Stimulated activated CD8-positive, alpha-beta memory T cell treated with anti-CD3 and anti-CD28 coated beads, Interleukin-7, amount 100 ng/mL, for 24 hours (primary cell): ENCODE results near the gene PDE5A.
"Not testable (repeated sequence)": the region's sequence is repeated elsewhere in the genome, so short reads cannot be mapped to it uniquely, and the experiment has no call there.

ENCODE experiments used
- DNase-seq: peaks from one replicate; pipeline ENCODE4 v3.0.0-alpha.2; 2020; ENCODE audit warnings: low read depth

The PDE5A gene

GRCh38 chr4:119628281-119629141 is at the start of gene PDE5A:
PDE5A (minus strand) TSS chr4:119628804; CDS start chr4:119628671, 133 bp downstream.
- DNase-seq: peak; percentile 47

GRCh38 chr4:119676101-119676500 is 47.5 kb upstream of the PDE5A start:
- DNase-seq: no peak

- DNase-seq: no peak
These were observed 46.8 kb upstream of the PDE5A start for GRCh38 chr4:119675391-119675790.

GRCh38 chr4:119672938-119673337 is 44.3 kb upstream of the PDE5A start:
- DNase-seq: no peak

GRCh38 chr4:119672086-119672485 is 43.5 kb upstream of the PDE5A start:
- DNase-seq: no peak

DNA sequence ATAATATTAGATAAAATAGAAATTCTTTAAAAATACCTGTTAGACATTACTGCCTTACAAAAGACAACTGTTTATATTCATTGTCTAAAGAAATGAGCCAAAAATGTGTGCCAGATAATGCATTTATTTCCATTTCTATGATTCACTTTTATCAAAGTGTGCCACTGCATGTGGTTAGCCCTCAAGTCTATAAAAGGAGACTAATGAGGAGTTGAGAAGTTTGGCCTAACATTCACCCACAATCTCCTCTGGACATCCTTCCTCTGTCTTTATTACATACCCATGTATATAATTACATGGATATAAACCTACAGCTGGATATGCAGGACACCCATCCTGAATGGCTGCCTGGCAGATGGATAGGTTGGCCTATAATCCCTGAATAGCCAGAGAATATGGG is 42.6 kb upstream of the PDE5A start:
- no peak for DNase-seq

DNA sequence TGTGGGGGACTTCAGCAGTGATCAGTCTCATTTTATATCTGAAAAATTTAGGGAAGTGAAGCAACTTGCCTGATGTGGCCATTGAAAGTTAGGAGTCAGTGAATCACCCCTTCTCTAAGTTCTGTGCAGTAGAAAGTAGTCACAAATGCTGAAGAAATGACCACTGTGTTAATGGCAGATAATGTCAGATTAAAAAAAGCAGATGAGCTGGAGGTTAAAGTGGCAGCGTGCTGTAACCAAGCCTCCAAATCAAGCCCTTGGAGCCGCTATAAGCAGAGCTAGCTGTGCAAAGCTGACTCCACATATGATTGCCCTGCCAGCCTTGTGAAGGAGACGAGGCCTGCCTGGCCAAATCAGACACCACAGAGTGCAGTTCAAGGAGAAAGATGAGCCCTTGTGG is 39.2 kb upstream of the PDE5A start:
- no peak for DNase-seq

GRCh38 chr4:119666653-119667091 is 38.1 kb upstream of the PDE5A start:
- DNase-seq: no peak

GRCh38 chr4:119665752-119666151 is 37.1 kb upstream of the PDE5A start:
- no peak for DNase-seq

DNA sequence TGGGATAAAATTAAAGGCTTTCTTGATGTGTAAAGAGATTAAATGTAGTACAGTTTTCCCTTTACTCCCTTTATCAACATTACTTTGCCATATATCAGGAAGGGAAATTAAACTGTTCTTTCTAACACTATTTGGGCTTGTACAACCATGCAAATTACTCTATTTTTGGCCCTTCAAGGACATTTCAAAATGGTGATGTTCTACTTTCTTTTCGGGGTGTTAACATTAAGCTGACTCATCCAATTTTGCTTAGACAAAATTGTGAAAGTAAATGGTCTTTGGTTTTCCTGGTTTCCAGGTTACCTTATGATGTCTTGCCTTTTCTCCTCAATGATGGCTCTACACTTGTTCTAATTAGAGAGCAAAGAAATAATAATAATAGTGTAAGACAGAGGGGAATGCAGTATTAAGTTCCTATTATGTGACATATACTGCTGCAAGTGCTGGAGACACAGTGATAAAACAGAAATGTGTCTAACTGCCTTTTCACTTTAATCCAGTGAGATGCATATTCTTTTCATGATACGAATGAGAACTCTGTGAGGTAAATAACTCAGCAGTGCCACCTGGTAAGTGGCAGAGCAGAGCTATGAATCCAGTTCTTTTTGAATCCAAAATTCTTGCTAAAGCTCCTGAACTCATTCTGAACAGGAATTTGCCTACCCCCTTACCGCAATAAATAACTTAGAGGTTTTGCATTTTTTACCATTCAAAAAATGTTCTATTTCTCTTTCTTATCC is 35.7 kb upstream of the PDE5A start:
- no peak for DNase-seq

DNA sequence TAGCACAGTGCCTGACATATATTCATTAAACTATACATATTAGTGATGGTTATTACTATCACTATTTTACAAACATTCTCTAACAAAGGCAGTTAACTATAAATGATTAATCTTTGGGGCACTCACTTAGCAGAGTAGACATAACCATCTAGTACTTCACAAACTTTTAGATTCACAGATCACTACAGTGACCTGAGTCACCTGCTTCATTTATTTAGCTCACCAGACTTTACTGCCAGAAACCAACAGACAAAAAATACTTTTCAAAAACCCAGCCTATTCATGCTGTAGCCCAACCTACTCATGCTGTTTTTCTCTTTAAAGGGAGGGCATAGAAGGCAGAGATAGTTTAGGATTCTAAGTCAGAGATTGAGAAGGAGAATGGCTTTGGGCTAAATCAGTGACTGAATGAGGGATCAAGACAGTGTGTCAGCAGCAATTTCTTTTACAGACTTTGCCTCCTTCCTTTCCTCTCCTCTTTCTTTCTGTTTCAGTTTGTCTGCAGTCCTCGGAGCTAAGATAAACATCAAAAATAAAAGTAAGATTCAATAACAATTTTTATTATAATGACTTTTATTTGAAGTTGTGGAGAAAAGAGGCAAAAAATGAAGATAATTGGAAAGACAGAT is 34.7 kb upstream of the PDE5A start:
- no peak for DNase-seq

DNA sequence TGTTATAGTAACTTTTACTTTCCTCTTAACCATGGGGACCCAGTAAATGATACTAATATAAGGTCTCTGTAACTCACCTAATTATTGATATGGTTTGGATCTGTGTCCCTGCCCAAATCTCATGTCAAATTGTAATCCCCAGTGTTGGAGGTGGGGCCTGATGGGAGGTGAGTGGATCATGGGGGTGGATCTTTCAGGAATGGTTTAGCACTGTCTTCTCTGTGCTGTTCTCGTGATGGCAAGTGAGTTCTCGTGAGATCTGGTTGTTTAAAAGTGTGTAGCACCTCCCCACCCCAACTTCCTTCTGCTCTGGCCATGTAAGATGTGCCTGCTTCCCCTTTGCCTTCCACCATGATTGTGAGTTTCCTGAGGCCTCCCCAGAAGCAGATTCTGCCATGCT is 34.0 kb upstream of the PDE5A start:
- not testable (repeated sequence) for DNase-seq

DNA sequence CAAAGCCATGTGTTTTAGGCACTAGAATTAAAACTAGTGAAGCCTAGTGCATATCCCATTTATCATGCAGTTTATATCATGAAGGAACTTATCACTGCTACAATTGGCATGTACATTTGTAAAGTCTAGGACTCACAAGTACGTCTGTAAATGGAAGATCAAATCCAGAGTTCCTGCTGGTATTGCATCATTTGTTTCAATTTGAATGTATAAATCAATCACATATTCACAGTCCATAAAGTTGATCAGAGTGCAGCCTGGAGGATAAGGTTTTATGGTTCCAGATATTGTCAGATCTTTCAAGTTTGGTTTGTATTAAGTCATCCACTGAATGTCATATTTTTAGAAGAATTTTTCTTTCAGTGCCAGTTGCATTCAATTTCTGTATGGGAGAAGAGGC is 32.6 kb upstream of the PDE5A start:
- DNase-seq: no peak

GRCh38 chr4:119659576-119659975 is 31.0 kb upstream of the PDE5A start:
- DNase-seq: no peak

DNA sequence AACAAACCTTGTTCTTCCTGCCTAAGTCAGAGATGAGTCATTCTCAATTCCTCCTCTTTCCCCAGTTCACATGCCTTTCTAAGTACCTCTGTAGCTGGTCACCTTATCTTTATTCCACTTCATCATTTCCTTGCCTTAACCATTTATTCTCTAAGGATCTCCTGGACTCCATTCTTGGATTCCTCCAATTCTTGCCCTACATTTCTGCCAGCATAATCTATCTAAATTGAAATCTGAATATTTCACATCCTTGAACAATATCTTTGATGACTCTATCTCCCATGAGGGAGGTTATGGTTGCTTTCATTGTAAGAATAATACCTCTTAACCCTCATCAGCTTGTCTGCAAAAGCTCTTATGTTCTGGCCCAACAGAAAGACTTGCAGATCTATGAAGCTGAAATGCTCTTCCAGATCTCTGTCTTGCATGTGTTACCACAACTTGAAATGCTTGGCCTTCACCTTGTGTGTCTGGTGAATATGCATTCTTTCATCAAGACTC is 28.6 kb upstream of the PDE5A start:
- DNase-seq: no peak

GRCh38 chr4:119656342-119656741 is 27.7 kb upstream of the PDE5A start:
- DNase-seq: no peak

GRCh38 chr4:119655111-119655837 is 26.7 kb upstream of the PDE5A start:
- DNase-seq: no peak

DNA sequence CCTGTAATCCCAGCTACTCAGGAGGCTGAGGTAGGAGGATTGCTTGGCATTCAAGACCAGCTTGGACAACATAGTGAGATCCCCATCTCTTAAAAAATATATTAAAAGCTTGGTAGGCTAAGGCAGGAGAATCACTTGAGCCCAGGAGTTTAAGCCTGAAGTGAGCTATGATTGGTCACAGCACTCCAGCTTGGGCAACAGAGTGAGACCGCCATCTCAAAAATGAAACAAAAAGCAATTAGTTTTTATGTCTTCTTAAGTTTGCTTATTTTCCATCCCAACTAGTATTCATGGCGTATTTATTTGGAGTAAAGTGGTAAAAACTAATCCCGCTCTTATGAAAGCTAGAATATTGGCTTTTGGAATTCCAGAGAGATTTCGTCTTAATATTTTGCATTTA is 25.4 kb upstream of the PDE5A start:
- no peak for DNase-seq

DNA sequence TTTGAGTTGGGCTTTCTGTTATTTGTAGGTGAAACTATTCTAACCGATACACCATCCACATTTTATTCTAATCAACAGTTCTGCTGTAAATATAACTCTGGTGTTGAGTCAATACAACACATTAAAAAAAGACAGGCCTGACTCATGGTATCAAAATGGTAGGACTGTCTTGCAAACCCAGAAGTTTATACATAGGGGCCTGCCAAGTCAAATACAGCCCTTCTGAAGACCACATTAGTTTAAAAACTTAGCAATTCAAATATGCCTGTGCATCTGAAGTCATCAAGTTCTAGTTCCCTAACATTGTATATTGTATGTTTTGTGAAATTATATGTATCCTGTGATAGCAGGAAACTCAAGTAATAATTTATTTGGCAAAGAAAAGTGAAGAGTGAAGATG is 24.4 kb upstream of the PDE5A start:
- DNase-seq: no peak

- DNase-seq: no peak
These were observed 19.8 kb upstream of the PDE5A start for GRCh38 chr4:119648398-119648797.

GRCh38 chr4:119647558-119647957 is 19.0 kb upstream of the PDE5A start:
- no peak for DNase-seq
